GM18868 (cell line): Measurements from ENCODE around the gene IRF9.

Source experiments
- ATAC-seq: cut with Tn5 transposase; IDR thresholded peaks from one replicate; pipeline ENCODE4 v1.9.1; 2021; ENCODE audit warnings: mild to moderate bottlenecking, moderate library complexity; ENCODE audit not compliant: unreplicated experiment

IRF9 gene

GRCh38 chr14:24131549-24131966 lies 29.5 kb upstream of the IRF9 start:
- no peak for ATAC-seq

- no peak for ATAC-seq
Measured at GRCh38 chr14:24132061-24132685, 28.9 kb upstream of the IRF9 start.

GRCh38 chr14:24132976-24133375 lies 28.1 kb upstream of the IRF9 start:
- no peak for ATAC-seq

GRCh38 chr14:24133735-24134134 lies 27.3 kb upstream of the IRF9 start:
- no peak for ATAC-seq

- ATAC-seq: no peak
Measured at GRCh38 chr14:24135584-24135833, 25.6 kb upstream of the IRF9 start.

- peak; percentile 88 for ATAC-seq
Measured at GRCh38 chr14:24135834-24136683, 25.0 kb upstream of the IRF9 start, which contains the start of gene PSME1. Gene PSME1, plus strand, starts transcription at chr14:24136194. Its CDS starts 69 bp downstream, at chr14:24136263.

- no peak for ATAC-seq
Measured at GRCh38 chr14:24136684-24137528, 24.2 kb upstream of the IRF9 start.

GRCh38 chr14:24137529-24138395 lies 23.3 kb upstream of the IRF9 start:
- ATAC-seq: no peak

GRCh38 chr14:24138396-24139271 lies 22.4 kb upstream of the IRF9 start:
- ATAC-seq: no peak

- ATAC-seq: no peak
Measured at GRCh38 chr14:24139272-24139934, 21.7 kb upstream of the IRF9 start.

- ATAC-seq: peak; percentile 88
Measured at GRCh38 chr14:24141097-24141880, 19.8 kb upstream of the IRF9 start, which contains the start of gene EMC9. Gene EMC9, minus strand, starts transcription at chr14:24141591. Its CDS starts 287 bp downstream, at chr14:24141304.

GRCh38 chr14:24143511-24143910 lies 17.6 kb upstream of the IRF9 start:
- ATAC-seq: no peak

- ATAC-seq: no peak
Measured at GRCh38 chr14:24144451-24144850, 16.6 kb upstream of the IRF9 start.

- no peak for ATAC-seq
Measured at GRCh38 chr14:24145219-24145618, 15.8 kb upstream of the IRF9 start.

- no peak for ATAC-seq
Measured at GRCh38 chr14:24145690-24146452, 15.2 kb upstream of the IRF9 start.

GRCh38 chr14:24146453-24146977 lies 14.6 kb upstream of the IRF9 start, which contains the start of gene PSME2:
Gene PSME2, minus strand, starts transcription at chr14:24146610. Its CDS starts 29 bp downstream, at chr14:24146581.
- ATAC-seq: peak; percentile 63
